ENCODE results near the gene DISP3.

Gene DISP3

DNA sequence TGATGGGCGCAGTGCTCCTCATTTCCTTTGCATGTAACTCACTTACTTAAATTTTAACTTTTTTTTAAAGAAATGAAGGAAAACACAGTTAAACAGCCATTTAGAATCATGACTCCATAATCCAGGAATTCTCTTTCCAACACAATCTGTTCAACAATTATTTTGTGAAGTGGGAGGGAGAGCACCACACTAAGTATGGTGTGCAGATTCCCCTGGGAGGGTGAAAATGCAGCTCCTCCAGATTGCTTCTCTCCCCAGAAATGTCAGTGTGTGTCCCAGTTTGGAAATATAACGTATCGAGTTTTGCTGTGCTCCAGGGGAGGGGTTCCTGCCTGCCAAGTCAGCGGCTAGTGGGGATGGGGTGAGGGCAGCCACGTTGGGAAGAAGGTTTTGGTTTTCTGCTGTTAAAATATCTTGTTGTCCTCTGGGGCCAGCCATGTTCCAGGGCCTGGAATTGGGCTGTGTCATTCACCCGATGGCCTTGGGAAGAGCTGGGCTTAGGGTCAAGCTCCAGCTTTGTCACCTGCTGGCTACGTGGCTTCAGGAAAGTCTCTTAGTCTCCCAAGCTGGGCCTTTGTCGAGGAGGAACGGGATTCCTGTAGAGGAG lies 17.3 kb upstream of the DISP3 start:
- DNase-seq (ENCODE audit: low read depth): no peak

DNA sequence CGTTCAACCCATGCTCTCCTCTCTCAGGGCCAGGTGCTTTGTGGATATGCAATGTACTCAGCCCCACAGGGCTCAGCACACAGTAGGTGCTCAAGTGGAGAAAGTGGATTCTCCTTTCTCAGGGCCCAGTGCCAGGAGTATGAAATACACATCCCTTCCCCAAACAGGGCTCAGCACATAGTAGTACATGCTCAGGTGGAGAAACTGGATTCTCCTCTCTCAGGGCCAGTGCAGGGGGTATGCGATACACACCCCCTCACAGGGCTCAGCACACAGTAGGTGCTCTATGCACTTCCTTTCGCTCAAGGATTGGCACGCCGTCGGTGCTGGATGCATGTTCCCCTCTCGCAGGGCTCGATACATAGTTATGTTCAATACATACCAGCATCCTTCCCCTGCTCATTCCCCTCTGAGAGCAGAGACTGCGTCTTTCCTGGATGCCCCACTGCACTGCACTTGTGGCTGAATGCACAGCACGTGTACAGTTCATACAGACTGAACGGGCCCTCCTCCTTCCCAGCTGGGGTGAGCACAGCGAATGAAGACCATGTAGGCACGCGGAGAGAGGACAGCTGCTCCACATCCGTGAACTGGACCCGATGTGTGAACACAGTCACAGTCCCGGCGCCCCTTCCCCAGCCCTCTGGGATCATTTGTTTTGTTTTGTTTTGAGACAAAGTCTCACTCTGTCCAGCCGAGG lies 16.6 kb upstream of the DISP3 start:
- no peak for DNase-seq (ENCODE audit: low read depth)

GRCh38 chr1:11463177-11463576 lies 15.8 kb upstream of the DISP3 start:
- no peak for DNase-seq (ENCODE audit: low read depth)

DNA sequence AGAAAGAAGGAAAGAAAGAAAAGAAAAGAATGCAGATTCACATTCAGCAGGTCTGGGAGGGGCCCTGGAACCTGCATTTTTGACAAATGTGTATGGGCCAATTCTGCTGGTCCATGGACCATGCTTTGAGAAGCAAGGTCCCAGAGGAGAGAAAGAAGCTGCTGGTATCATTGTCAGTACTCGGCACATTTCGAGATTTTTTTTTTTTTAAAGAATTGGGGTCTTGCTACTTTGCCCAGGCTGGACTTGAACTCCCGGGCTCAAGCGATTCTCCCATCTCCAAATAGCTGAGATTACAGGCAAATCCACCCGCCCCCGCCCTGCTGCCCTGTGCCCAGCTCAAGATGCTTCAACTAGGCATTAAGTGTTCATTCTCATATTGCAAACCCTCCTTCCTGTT lies 13.6 kb upstream of the DISP3 start:
- no peak for DNase-seq (ENCODE audit: low read depth)

- no peak for DNase-seq (ENCODE audit: low read depth)
Observed at GRCh38 chr1:11466416-11466815, 12.5 kb upstream of the DISP3 start.

GRCh38 chr1:11468878-11469277 lies 10.1 kb upstream of the DISP3 start:
- DNase-seq (ENCODE audit: low read depth): no peak

GRCh38 chr1:11470912-11471311 lies 8.0 kb upstream of the DISP3 start:
- no peak for DNase-seq (ENCODE audit: low read depth)

DNA sequence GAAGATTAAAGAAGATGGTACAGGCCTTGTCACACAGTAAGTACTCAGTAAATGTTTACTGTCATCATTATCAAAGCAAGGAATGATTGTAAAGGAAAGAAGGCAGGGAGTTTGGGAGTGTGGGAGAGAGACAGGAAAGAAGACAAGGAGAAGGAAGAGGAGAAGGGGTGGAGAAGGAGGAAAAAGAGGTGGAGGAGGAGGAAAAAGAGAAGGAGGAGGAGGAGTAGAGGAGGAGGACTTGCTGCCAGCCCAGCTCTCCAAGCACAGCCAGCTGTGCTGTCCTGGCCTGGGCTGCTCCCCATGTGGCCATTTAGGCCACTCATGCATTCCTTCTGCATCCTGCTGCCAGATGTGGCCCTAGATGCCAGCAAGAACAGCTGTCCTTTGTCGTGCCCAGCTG lies 7.5 kb upstream of the DISP3 start:
- no peak for DNase-seq (ENCODE audit: low read depth)

- no peak for DNase-seq (ENCODE audit: low read depth)
Observed at GRCh38 chr1:11472284-11472683, 6.7 kb upstream of the DISP3 start.

GRCh38 chr1:11472741-11473140 lies 6.2 kb upstream of the DISP3 start:
- DNase-seq (ENCODE audit: low read depth): no peak

- no peak for DNase-seq (ENCODE audit: low read depth)
Observed at GRCh38 chr1:11473491-11474034, 5.4 kb upstream of the DISP3 start.

DNA sequence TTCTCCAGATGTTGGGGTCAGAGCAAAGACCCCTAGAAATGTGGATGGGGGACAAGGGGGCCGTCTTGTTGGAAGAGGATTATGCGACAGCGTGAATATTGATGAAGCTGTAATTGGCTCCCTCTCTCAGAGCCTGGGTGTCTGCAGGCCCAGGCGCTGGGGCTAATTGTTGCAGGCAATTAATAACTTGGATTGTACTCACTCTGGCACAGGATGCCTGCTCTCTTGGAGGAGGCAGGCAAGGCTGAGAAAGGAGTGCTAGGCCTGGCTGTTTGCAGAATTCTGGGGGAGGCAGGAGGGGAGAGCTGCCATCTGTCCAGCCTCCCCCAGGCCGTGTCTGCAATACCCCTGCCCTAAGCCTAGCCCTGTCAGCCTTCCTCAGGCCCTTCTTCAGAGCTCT lies 4.1 kb upstream of the DISP3 start:
- no peak for DNase-seq (ENCODE audit: low read depth)

DNA sequence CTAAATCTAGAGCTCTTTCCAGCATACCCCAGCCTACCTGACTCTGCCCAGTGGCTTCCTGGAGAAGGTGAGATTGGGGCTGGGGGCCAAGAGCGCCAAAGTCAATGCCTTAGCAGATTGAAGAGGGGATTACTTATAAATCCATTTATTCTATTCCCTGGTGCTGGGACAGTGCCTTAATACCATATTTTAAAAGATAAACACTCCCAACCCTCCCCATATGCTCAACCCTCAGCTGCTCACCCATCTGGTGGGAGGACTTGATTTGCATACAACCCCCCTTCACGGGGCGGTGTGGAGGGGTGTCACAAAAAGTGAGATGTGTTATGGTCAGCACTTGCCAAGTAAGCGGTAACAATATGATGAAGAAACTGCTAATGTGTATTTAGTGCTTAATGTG lies 3.2 kb upstream of the DISP3 start:
- DNase-seq (ENCODE audit: low read depth): no peak

- no peak for DNase-seq (ENCODE audit: low read depth)
Observed at GRCh38 chr1:11479375-11479979, 522 bp downstream of the DISP3 start.

- DNase-seq (ENCODE audit: low read depth): no peak
Observed at GRCh38 chr1:11481019-11481418, 2.1 kb downstream of the DISP3 start.

DNA sequence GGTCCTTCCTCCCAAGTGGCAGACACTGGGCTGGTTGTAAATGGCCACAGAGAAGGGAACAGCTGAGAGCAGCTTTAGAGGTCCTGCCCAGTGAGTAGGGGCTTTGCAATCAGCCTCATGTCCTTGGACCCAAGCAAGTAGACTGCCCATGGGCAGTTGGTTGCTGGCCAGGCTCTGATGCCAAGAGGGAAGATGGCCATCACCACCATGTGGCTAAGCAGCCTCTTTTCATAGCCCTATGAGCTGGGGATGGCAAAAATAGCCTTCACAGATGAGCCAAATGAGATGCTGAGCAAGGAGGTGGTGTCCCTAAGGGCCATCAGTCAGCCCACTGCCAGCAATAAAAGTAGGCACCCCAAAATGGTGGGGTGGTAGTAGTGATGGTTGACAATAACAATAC lies 3.2 kb downstream of the DISP3 start:
- no peak for DNase-seq (ENCODE audit: low read depth)

DNA sequence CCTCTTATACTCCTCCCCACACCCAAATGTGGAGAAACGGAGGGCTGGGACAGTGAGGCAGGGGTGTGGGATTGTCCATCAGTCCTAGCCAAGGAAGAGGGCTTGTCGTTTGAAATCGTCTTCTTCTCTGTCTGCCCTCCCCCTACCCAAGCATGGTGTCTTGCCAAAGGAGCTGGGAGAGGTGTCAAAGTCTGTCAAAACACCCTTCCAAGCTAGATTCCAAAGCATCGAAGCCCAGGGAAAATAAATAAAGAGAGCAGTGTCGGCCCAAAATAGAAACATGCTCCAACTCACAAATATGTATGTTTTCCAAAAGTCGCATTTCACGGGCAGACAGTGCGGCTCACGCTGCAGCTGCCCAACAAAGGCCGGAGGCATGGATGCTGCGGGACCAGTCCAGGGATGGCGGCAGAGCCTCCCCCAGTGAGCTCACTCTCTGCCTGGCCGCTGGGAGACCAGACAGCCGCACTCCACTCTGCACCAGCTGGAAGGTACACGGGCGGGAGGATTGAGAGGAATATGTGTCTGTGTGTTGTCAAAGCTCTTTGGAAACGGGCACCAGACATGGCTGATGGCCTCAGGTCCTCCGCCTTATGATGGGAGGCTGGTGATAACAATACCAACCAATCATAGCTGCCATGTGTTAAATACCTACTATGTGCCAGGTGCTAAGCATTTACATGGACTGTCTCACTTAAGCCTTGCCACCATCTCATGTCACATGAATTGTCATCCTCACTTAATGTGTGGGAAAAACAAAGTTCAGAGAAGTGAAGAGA lies 3.9 kb downstream of the DISP3 start:
- no peak for DNase-seq (ENCODE audit: low read depth)

- DNase-seq (ENCODE audit: low read depth): no peak
Observed at GRCh38 chr1:11483581-11484320, 4.8 kb downstream of the DISP3 start.

DNA sequence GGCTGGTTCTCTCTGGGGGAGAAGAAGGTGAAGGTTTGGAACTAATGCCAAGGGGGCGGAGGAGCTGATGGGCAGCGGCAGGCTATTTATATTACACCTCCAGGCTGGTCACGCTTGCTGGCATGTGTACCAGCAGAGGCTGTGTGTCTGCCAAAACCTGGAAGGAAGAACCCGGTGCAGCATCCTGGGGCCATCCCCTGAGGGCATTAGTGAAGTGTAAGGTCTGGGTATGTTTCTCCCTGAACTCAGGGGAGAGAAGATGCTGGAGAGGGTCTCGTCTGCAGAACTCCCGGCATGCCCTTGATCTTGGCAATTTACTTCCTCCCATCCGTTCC lies 5.3 kb downstream of the DISP3 start:
- DNase-seq (ENCODE audit: low read depth): no peak

DNA sequence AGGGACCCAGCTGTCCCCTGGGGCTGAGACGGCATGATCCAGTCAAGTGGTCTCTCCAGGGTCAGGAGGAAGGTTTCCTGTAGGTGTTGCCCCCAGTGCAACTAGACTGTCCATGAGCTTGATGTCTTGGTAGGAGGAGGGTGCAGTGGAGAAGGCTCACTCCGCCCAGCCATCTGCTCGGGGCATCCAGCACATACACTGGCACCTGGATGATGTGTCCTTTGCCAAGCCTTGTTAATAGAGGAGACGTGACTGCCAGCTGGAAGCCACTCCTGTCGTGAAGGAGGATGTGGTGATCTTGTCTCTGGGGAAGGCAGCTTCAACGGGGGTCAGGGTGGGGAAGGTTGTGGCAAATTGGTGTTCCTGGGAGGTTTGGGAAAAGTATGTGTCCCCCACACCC lies 6.2 kb downstream of the DISP3 start:
- DNase-seq (ENCODE audit: low read depth): no peak

GRCh38 chr1:11486231-11487009 lies 7.5 kb downstream of the DISP3 start:
- DNase-seq (ENCODE audit: low read depth): no peak
